CD14-positive monocyte (primary cell): ENCODE results near the gene TRUB1. TPM values are rescaled to one million over a fixed set of nuclear protein-coding genes. Genes with fewer than 3 reads are reported as not detected.
A peak's percentile ranks its signal among the peaks of the same experiment; 100 is the strongest.

Source experiments
- DNase-seq, 3 donors: peaks; one replicate each; pipeline ENCODE4 v3.0.0-alpha.2; 2011 to 2022
- H2AFZ ChIP-seq: 2 replicates; pipeline ENCODE4 v1.6.0; 2012; ENCODE audit warnings: mild to moderate bottlenecking, low read depth, low read length, inconsistent platforms; ENCODE audit not compliant: insufficient read depth, poor library complexity, severe bottlenecking
- H3K27ac ChIP-seq, 2 donors: 1 replicate in 1 of 2; 2 replicates in 1 of 2; pipeline ENCODE4 v1.5.1; 2012 to 2013; ENCODE audit warnings: low read length in 2 of 2, control low read depth in 1 of 2, inconsistent platforms in 1 of 2, low read depth in 1 of 2, mild to moderate bottlenecking in 1 of 2
- H3K27me3 ChIP-seq, 2 donors: one replicate each; pipeline versions ENCODE4 v1.6.0 to v1.6.1; 2011 to 2013; ENCODE audit warnings: low read length in 2 of 2; ENCODE audit not compliant: control insufficient read depth in 2 of 2, insufficient read depth in 2 of 2
- H3K36me3 ChIP-seq, 2 donors: replicated peaks in 1 of 2; 1 replicate in 1 of 2; 2 replicates in 1 of 2; pipeline versions ENCODE4 v1.5.1 to v1.6.1; 2012 to 2013; ENCODE audit warnings: low read length in 2 of 2, control low read depth in 1 of 2, inconsistent platforms in 1 of 2, mild to moderate bottlenecking in 1 of 2; ENCODE audit not compliant: insufficient read depth in 2 of 2, control insufficient read depth in 1 of 2
- H3K4me1 ChIP-seq, 2 donors: 1 replicate in 1 of 2; 2 replicates in 1 of 2; pipeline versions ENCODE4 v1.5.1 to v1.6.1; 2012 to 2013; ENCODE audit warnings: low read length in 2 of 2, control low read depth in 1 of 2, inconsistent platforms in 1 of 2, mild to moderate bottlenecking in 1 of 2, moderate library complexity in 1 of 2; ENCODE audit not compliant: insufficient read depth in 2 of 2, control insufficient read depth in 1 of 2
- H3K4me2 ChIP-seq: replicated peaks from 2 replicates; pipeline ENCODE3; 2012; ENCODE audit warnings: low read length, moderate library complexity, mild to moderate bottlenecking; ENCODE audit not compliant: poor library complexity, severe bottlenecking; ENCODE audit errors: extremely low read depth
- H3K4me3 ChIP-seq, 3 experiments: fragments of 200-600 bp in 1 of 3; sonication (generic) in 1 of 3; replicated peaks in 1 of 3; 1 replicate in 2 of 3; 2 replicates in 1 of 3; pipeline ENCODE4 v1.5.1; 2011 to 2013; ENCODE audit warnings: low read length in 3 of 3, mild to moderate bottlenecking in 3 of 3, control low read depth in 2 of 3, low read depth in 2 of 3, inconsistent platforms in 1 of 3, moderate library complexity in 1 of 3
- H3K79me2 ChIP-seq: 2 replicates; pipeline ENCODE4 v1.6.0; 2012; ENCODE audit warnings: mild to moderate bottlenecking, control low read depth, inconsistent platforms, low read length, moderate library complexity; ENCODE audit not compliant: insufficient read depth
- H3K9ac ChIP-seq: 2 replicates; pipeline ENCODE4 v1.6.0; 2017; ENCODE audit warnings: low read length, mild to moderate bottlenecking; ENCODE audit not compliant: insufficient read depth, poor library complexity, severe bottlenecking
- H3K9me3 ChIP-seq, 2 donors: replicated peaks in 1 of 2; 1 replicate in 1 of 2; 2 replicates in 1 of 2; pipeline versions ENCODE4 v1.5.1 to v1.6.1; 2012 to 2013; ENCODE audit warnings: low read length in 2 of 2, control low read depth in 1 of 2; ENCODE audit not compliant: control insufficient read depth in 1 of 2, insufficient read depth in 1 of 2
- H4K20me1 ChIP-seq: 2 replicates; pipeline ENCODE4 v1.6.0; 2012; ENCODE audit warnings: mild to moderate bottlenecking, low read length, control low read depth, moderate library complexity; ENCODE audit not compliant: insufficient read depth
- H3K27ac Mint-ChIP-seq, 7 donors: one replicate each; pipeline ENCODE4 v1.8.0; 2020; ENCODE audit warnings: mild to moderate bottlenecking in 7 of 7, mixed read lengths in 7 of 7, moderate library complexity in 6 of 7, inconsistent platforms in 2 of 7
- H3K27me3 Mint-ChIP-seq, 3 donors: one replicate each; pipeline ENCODE4 v1.8.0; 2021 to 2022; ENCODE audit warnings: low read depth in 3 of 3, mild to moderate bottlenecking in 3 of 3, mixed read lengths in 3 of 3, moderate library complexity in 3 of 3, inconsistent platforms in 1 of 3
- H3K36me3 Mint-ChIP-seq, 2 donors: one replicate each; pipeline ENCODE4 v1.8.0; 2020; ENCODE audit warnings: mixed read lengths in 2 of 2, inconsistent platforms in 1 of 2, mild to moderate bottlenecking in 1 of 2
- H3K4me1 Mint-ChIP-seq: one replicate; pipeline ENCODE4 v1.8.0; 2020; ENCODE audit warnings: mild to moderate bottlenecking, mixed read lengths
- H3K4me3 Mint-ChIP-seq, 2 donors: one replicate each; pipeline ENCODE4 v1.8.0; 2020; ENCODE audit warnings: mild to moderate bottlenecking in 2 of 2, mixed read lengths in 2 of 2, moderate library complexity in 1 of 2
- H3K9me3 Mint-ChIP-seq, 7 donors: one replicate each; pipeline ENCODE4 v1.8.0; 2020 to 2022; ENCODE audit warnings: mixed read lengths in 7 of 7, mild to moderate bottlenecking in 6 of 7, moderate library complexity in 6 of 7, inconsistent platforms in 2 of 7
- CTCF ChIP-seq: fragments of 200-600 bp; IDR thresholded peaks from one replicate; pipeline ENCODE4 v1.8.0; 2022; ENCODE audit warnings: antibody characterized with exemption, mild to moderate bottlenecking
- WGBS: methylation state at CpG from one replicate; pipeline ENCODE4 v1.1.5; 2013; ENCODE audit warnings: missing lambda C conversion rate; ENCODE audit not compliant: insufficient coverage; 5-methylcytosine and 5-hydroxymethylcytosine counted together
- intact Hi-C, 2 donors: fragments of 100-400 bp; cut with micrococcal nuclease; formaldehyde crosslinking; loops; one replicate each; pipeline versions ENCODE4 v1.15.0 to v1.15.1; 2023
- polyA plus RNA-seq, 3 donors: library from polyadenylated mRNA; depleted of rRNA in 1 of 3; unstranded in 2 of 3; stranded (reverse) in 1 of 3; fragments of 300-500 nt in 2 of 3; fragments of >200 nt in 1 of 3; fragmentation: Illumina TruSeq in 2 of 3; gene quantifications; 1 replicate in 2 of 3; 2 replicates in 1 of 3; pipeline ENCODE4 v1.2.3, GENCODE V29; 2012 to 2021

TRUB1 gene
- polyA plus RNA-seq, 3 donors = 3.0 to 5.0 (median 3.3) TPM

GRCh38 chr10:114938856-114939193 lies 830 bp downstream of the TRUB1 start:
- DNase-seq = no peak
- WGBS = no CpG with 5 or more reads among the region's 5 CpGs
- Histone ChIP-seq H3K4me2 (peak overlapping the region; percentile 78), H3K9me3 (no peaks in the 10 kb centered on the region), H3K79me2 (peaks cover 29% of the 10 kb centered on the region), H3K27me3 (no peaks in the 10 kb centered on the region), H3K27ac (peak overlapping the region in 1 of 2 donors; percentile 90), H3K9ac (peak overlapping the region; percentile 91), H3K4me1 (peaks cover 9 to 12% of the 10 kb centered on the region in 2 donors), H3K4me3 (peak overlapping the region; percentile 72 to 92 (median 81)), H3K36me3 (peaks cover 8 to 18% of the 10 kb centered on the region in 2 donors), H4K20me1 (no peaks in the 10 kb centered on the region), H2AFZ (peak overlapping the region; percentile 100)
- Mint-ChIP-seq H3K27me3 (peaks cover 0 to 4% (median 2%) of the 10 kb centered on the region in 3 donors), H3K36me3 (peaks cover 18 to 19% of the 10 kb centered on the region in 2 donors), H3K4me3 (peak overlapping the region; percentile 93 to 94), H3K9me3 (peaks cover 0 to 3% (median 0%) of the 10 kb centered on the region in 7 donors), H3K4me1 (peaks cover 23% of the 10 kb centered on the region), H3K27ac (peak overlapping the region in 5 of 7 donors; percentile 85 to 96 (median 88))
- TF ChIP-seq CTCF = no peak
- intact Hi-C loops = no loop called here

GRCh38 chr10:114940735-114941134 lies 2.7 kb downstream of the TRUB1 start:
- no peak for DNase-seq
- no peak overlapping the region for H3K4me3 Mint-ChIP-seq
- H3K27ac Mint-ChIP-seq = peak overlapping the region in 1 of 7 donors; percentile 61
- Histone ChIP-seq H3K79me2 (peaks cover 29% of the 10 kb centered on the region), H3K27me3 (no peaks in the 10 kb centered on the region), H3K36me3 (peaks cover 24 to 37% of the 10 kb centered on the region in 2 donors), H3K4me1 (peaks cover 9 to 12% of the 10 kb centered on the region in 2 donors), H3K27ac (no peak overlapping the region), H3K9me3 (no peaks in the 10 kb centered on the region), H4K20me1 (no peaks in the 10 kb centered on the region), H3K4me3 (no peak overlapping the region), H2AFZ (no peak overlapping the region), H3K4me2 (no peak overlapping the region), H3K9ac (no peak overlapping the region)
- WGBS = no CpG with 5 or more reads among the region's 4 CpGs
- TF ChIP-seq CTCF = no peak
- peaks cover 0 to 2% (median 0%) of the 10 kb centered on the region in 3 donors for H3K27me3 Mint-ChIP-seq
- intact Hi-C loops = no loop called here
- peaks cover 0 to 3% (median 0%) of the 10 kb centered on the region in 7 donors for H3K9me3 Mint-ChIP-seq
- peaks cover 23% of the 10 kb centered on the region for H3K4me1 Mint-ChIP-seq
- peaks cover 30 to 33% of the 10 kb centered on the region in 2 donors for H3K36me3 Mint-ChIP-seq
